WTC11 (cell line): ENCODE data around the gene SON. TPM values are rescaled to one million over a fixed set of nuclear protein-coding genes. Genes with fewer than 3 reads are reported as not detected.

Source experiments
- total RNA-seq: library from RNA; stranded (reverse); gene quantifications from 3 replicates; pipeline ENCODE4 v1.2.3, GENCODE V29; 2021

SON gene
- total RNA-seq, 1 experiment from 2014 or later: 309 TPM

Other genes with a start within 250 kb of the SON start
- 12.2 to 14.6 TPM (median 13.2 TPM) in 3 replicates for gene IFNAR1, start 218.1 kb upstream of the SON start, total RNA-seq
- gene IFNGR2, start 139.6 kb upstream of the SON start, total RNA-seq: 34.1 to 37.3 TPM (median 35.7 TPM) in 3 replicates
- gene TMEM50B, start 63.1 kb upstream of the SON start, total RNA-seq: 21.0 to 26.0 TPM (median 25.4 TPM) in 3 replicates
- gene DNAJC28, start 51.3 kb upstream of the SON start, total RNA-seq: 2.6 to 4.0 TPM (median 3.5 TPM) in 3 replicates
- 173 to 223 TPM (median 177 TPM) in 3 replicates for gene GART, start 921 bp upstream of the SON start, total RNA-seq
- gene DONSON, start 45.6 kb downstream of the SON start, total RNA-seq: 27.5 to 32.2 TPM (median 29.6 TPM) in 3 replicates
- 21.9 to 31.8 TPM (median 24.7 TPM) in 3 replicates for gene CRYZL1, start 98.7 kb downstream of the SON start, total RNA-seq
- 66.0 to 79.4 TPM (median 69.6 TPM) in 3 replicates for gene ITSN1, start 99.5 kb downstream of the SON start, total RNA-seq